Fibroblast of skin of left quadriceps (primary cell): ENCODE results near the gene TEDC2.
"Not testable (repeated sequence)": the region's sequence is repeated elsewhere in the genome, so short reads cannot be mapped to it uniquely, and the experiment has no call there.

Experiments used
- DNase-seq, 2 experiments: peaks; one replicate each; pipeline ENCODE4 v3.0.0-alpha.2; 2013; ENCODE audit warnings: low read depth in 2 of 2

Gene TEDC2

DNA sequence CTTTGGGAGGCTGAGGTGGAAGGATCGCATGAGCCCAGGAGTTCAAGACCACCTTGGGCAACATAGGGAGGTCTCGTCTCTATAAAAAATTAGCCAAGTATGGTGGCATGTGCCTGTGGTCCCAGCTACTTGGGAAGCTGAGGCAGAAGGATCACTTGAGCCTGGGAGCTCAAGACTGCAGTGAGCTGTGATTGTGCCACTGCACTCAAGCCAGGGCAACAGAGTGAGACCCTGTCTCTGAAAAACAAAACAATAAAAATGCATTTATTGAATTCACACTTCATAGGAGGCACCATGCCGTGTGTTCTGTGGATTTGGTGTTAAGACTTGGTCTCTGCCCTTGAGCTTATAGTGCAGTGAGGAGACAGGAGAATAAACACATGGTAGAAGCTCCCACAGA lies 17.4 kb downstream of the TEDC2 start:
- DNase-seq: no peak

- no peak for DNase-seq
These were observed 18.4 kb downstream of the TEDC2 start for GRCh38 chr16:2478279-2478678.

DNA sequence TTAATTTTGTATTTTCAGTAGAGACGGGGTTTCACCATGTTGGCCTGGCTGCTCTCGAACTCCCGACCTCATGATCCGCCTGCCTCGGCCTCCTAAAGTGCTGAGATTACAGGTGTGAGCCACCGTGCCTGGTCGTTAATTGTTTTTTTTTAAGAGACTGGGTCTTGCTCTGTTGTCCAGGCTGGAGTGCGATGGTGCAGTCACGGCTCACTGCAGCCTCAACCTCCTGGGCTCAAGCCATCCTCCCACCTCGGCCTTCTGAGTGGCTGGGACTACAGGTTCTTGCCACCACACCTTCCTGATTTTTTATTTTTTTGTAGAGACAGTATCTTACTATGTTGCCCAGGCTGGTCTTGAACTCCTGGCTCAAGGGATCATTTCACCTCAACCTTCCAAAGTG lies 20.1 kb downstream of the TEDC2 start:
- not testable (repeated sequence) for DNase-seq

DNA sequence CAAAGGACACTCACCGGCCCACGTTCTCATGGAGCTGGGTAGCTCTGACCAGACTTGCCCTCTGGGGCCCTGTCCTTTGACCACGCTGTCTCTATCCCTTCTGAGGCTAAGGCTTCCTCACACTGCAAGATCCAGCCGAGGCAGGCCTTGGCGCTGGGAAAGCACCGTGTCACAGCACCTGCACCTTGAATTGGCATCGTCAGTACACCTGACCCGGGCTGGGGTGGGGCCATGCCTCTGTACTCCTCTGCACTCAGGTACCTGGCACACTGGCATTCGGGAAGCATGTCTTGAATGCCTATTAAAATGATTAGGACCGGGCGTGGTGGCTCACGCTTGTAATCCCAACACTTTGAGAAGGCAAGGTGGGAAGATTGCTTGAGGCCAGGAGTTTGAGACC lies 21.0 kb downstream of the TEDC2 start:
- DNase-seq: no peak

GRCh38 chr16:2481676-2482075 lies 21.8 kb downstream of the TEDC2 start:
- no peak for DNase-seq

DNA sequence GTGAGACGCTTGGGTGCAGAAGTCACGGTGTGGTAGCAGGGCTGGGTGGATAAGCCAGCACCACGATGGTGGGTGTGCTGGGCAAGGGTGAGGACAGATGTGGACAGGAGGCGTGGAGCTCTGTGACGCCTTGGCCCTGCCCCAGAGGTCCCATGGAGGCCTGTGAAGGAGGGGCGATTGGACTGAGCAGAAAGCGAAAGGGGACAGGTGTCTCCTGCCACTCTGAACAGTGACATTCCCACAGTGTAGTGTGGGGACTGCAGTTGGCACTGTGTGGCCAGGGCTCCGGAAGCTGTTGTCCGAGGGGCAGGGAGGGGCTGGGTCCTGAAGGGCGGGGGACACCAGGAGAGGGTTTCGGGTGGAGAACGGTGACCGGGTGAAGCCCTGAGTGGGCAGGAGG lies 22.3 kb downstream of the TEDC2 start:
- DNase-seq: no peak

GRCh38 chr16:2482708-2483534 lies 23.0 kb downstream of the TEDC2 start:
- no peak for DNase-seq

GRCh38 chr16:2483939-2484897 lies 24.3 kb downstream of the TEDC2 start:
- no peak for DNase-seq

- no peak for DNase-seq
These were observed 25.1 kb downstream of the TEDC2 start for GRCh38 chr16:2484898-2485508.

DNA sequence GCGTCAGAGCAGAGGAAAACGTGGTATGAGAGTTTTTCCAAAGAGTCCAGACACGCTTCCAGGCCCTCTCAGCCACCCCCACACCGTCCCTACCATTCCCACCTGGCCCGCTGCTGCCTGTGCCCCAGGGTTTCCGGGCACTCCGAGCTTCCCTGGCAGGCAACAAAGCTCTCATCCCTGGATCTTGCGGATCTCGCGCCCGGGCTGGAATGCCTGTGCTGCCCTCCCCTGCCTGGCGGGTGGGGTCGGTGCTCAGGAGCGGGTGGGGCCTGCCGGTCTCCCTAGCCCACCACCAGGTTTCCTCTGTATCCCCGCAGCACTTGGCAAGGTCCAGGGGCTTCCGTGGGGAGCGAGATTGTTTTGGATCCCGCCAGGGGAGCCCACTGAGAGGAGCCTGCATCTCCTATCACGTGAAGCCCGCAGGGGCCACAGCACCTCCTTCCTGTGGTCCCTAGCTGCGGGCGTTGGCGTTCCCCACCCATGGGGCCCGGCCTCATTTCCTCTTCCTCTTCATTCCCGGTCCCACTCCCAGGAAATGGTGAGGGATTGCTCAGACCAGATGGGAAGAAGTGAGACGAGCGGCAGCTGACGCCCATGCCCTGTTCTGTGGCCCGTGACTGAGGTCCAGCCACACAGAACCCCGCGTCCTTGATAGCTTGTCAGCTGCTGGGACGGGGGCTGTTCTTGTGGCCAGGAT lies 26.1 kb downstream of the TEDC2 start:
- DNase-seq: no peak

- no peak for DNase-seq
These were observed 27.0 kb downstream of the TEDC2 start for GRCh38 chr16:2486645-2487516.

GRCh38 chr16:2487517-2487842 lies 27.6 kb downstream of the TEDC2 start:
- DNase-seq: no peak

- DNase-seq: no peak
These were observed 28.1 kb downstream of the TEDC2 start for GRCh38 chr16:2487903-2488531.

DNA sequence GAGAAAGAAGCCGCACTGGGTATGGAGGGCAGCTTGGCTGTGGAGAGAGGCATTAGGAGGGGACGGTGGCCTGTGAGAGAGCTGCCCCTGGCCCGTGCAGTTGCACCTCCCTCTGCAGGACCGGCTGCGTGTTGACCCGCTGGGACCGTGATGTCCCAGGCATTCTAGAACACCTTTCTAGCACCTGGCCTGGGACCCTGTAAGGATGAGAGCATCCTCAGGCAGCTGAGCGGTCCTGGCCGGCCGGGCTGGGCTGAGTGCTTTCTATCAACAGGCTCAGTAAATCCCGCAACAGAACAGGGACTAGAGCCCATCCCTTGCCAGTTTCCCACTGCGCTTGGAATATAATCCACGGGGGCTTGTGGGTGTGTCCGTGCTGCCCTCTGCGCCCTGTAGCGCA lies 29.7 kb downstream of the TEDC2 start:
- no peak for DNase-seq

GRCh38 chr16:2490190-2491105 lies 30.5 kb downstream of the TEDC2 start:
- DNase-seq: no peak

- no peak for DNase-seq
These were observed 32.4 kb downstream of the TEDC2 start for GRCh38 chr16:2492292-2492691.

DNA sequence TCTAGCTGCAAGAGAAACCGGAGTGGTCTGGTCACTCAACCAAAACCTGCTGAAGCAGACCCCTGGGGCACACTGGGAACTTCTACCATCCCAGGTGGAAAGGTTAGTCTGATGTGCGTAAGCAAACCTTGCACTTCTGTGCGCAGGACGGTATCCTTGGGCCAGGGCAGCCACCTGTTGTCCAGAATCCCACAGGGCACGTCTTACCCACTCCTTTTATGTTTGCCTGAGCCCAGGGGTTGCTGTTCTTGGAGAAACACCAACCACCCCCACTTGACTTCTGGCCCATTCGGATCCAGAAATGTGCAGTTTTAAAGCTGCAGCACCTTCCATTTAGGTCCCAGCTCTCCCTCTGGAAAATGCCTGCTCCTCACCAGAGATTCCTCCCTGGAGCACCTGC lies 33.7 kb downstream of the TEDC2 start:
- no peak for DNase-seq

GRCh38 chr16:2494616-2495015 lies 34.7 kb downstream of the TEDC2 start:
- no peak for DNase-seq

DNA sequence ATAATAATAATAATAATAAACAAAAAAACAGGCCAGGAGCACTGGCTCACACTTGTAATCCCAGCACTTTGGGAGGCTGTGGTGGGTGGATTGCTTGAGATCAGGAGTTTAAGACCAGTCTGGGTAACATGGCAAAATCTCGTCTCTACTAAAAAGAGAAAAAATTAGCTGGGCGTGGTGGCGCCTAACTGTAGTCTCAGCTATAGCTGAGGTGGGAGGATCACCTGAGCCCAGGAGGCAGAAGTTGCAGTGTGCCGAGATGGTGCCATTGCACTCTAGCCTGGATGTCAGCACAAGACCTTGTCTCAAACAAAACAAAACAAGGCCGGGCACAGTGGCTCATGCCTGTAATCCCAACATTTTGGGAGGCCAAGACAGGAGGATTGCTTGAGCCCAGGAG lies 35.1 kb downstream of the TEDC2 start:
- DNase-seq: no peak
